ENCODE data around the gene POLE.

- TF ChIP-seq TCF12 (IDR thresholded peaks at IDR 0.05; ENCODE audit: low read depth) (no peak), USF1 (IDR thresholded peaks at IDR 0.05) (no peak), REST (IDR thresholded peaks at IDR 0.05; ENCODE audit: low read depth) (no peak)
Measured at GRCh38 chr12:132581348-132582057, 105.6 kb downstream of the POLE start.

Data from Ishikawa (cell line).